HUDEP-2 (cell line): ENCODE data around the gene HOXC6.

Source experiments
- DNase-seq, 76 experiments: peaks; one replicate each; lab custom pipeline; 2025; ENCODE audit not compliant: unreplicated experiment in 76 of 76; lab: John Stamatoyannopoulos, UW

The HOXC6 gene

DNA sequence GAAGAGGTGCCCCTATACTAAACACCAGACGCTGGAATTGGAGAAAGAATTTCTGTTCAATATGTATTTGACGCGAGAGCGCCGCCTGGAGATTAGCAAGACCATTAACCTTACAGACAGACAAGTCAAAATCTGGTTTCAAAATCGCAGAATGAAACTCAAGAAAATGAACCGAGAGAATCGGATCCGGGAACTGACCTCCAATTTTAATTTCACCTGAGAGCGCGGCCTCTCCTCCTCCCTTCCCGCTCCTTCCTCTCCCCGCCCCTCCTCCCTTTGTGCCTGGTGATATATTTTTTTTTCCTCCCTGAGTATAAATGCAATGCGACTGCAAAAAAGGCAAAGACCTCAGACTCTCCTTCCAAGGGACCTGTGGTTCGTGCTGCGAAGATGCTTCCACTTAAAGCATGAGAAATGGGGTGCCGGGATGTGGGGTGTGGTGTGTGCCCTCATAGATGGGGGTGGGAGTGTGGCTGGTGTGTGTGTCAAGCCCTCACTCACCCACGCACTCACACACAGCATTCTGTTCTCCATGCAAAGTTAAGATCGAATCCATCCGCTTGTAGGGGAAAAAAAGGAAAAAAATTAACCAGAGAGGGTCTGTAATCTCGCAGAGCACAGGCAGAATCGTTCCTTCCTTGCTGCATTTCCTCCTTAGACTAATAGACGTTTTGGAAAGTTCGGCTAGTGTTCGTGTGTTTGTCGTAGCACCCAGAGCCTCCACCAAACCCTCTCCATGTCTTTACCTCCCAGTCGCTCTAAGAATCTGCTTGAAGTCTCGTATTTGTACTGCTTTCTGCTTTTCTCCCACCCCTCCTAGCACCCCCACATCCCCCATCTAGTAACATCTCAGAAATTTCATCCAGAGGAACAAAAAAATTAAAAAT is 38.8 kb upstream of the HOXC6 start:
- DNase-seq, result peak in 21 of 76 experiments; percentile 3 to 40 (median 17)

DNA sequence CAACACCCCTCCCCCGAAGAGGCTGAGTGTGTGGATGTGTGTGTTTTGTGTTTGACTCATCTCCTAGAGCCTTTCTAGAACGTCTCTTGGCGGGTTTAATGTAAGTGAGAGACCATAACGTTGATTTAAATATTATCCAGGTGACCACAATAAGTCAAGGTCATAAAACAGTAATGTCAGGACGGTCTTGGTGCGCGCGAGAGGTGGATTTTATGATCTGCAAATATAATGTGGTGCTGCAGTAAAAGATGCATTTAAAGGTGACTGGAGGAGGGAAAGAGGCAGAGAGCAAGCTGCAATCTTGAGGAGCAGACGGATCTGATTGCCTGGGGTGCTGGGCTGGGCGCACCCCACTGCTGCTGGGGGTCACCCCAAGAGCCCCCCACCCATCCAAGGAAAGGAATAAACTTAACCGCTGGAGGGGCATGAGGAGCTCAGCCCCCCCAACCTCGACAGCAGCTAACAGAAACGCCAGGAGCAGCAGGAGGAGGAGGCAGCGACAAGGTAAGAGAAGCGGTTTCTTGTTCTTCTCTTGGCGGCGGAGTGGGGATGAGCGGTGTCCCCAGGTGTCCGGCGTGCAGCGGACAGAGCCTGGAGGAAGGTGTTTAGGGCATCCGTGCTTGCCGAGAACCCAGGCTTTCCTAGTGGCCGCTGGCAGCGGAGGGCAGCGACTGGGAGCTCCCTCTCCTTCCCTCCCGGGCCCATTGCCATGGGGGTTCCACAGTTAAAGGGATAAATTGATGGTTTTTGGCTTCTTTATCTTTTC is 37.7 kb upstream of the HOXC6 start:
- DNase-seq, result no peak

DNA sequence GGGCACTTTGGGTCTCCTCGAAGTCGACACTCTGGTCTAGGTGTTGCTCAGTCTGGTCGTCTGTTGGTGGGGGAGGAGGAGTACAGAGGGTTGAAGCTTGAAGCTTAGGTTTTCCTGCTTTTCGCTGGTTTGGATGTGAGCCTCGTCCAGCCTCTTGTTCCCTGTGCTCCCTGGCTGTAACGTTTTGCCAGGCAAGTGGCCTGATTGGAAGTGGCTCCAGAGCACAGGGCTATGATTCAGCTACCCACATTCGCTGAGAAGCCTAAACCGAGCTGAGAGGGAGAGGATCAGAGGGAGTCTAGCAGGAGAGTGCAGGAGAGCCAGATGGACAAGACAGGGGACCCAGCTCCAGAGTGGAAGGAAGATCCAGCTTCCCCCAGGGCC is 37.2 kb upstream of the HOXC6 start:
- no peak for DNase-seq

DNA sequence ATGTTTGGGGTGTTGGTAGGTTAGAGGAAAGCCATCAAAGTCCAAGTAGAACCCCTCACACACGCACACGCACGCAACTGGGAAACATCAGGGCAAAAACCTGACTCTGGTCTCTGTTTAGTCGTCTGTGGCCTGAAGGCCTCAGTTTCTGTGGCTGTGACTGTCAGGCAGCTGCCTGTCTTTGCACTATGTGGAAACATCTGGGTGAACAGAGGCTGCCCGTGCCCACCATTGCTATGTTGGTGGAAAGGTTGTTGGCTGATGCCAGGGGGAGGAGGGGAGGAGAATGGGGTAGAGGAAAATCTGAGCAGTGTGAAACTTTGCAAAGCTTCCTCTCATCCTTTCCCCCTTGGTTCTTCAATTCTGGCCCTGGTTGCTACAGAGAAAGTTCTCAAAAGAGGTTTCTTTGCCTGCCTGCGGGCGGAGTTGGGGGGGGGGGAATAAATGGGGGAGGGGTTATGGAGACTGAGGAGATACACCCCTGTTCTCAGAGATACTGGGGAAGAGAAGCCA is 35.8 kb upstream of the HOXC6 start:
- DNase-seq, result no peak

DNA sequence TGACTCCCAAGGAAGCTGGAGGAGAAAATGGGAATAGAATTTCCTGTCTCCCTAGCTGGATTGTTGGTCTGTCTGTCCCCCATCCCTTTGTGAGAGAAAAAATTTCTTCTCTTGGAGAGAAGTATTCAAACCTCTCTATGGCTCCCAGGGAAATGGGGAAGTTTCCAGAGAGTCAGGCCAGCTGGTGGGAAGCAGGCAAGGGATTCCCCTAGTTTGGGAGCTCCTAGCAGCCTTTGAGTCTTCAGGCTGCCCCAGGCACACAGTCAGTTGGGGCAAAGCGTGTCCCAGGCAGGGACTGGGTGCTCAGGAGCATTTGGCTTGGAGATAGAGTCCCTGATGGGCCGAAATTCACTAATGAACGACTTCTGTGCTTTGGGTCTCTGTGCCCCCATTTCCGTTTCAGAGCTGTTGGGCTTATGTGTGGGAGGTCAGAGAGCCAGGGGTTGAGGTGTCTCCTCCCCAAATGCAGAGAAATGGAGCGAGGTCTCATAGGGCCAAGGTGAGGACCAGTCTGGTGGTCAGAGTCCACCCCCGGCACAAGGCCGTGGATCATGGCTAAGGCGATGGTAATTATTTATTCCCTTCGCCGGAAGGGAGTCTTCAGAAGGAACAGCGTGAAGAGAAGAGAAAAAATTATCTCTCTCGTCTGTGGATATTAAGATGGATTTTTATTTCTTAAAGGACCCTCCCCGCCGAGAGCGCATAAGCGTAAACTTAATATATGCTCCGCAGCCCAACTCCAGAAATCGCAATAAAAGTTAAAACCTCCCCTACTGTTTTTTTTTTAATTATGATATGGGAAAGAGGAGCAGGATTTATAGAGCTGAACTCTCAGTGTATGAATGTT is 34.9 kb upstream of the HOXC6 start:
- no peak for DNase-seq

DNA sequence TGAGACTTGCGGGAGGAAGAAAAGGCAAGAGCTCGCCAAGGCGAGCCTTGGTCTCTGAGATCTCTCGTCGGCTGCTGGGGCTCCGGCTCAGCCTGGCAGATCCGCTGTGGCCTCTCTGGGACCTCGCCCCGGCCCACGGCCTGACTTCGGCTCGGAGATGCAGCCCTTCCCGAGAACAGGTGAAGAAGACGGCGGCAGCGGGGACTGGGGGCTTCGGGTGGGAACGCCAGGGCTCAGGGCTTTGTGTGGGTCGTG is 34.3 kb upstream of the HOXC6 start:
- no peak for DNase-seq

DNA sequence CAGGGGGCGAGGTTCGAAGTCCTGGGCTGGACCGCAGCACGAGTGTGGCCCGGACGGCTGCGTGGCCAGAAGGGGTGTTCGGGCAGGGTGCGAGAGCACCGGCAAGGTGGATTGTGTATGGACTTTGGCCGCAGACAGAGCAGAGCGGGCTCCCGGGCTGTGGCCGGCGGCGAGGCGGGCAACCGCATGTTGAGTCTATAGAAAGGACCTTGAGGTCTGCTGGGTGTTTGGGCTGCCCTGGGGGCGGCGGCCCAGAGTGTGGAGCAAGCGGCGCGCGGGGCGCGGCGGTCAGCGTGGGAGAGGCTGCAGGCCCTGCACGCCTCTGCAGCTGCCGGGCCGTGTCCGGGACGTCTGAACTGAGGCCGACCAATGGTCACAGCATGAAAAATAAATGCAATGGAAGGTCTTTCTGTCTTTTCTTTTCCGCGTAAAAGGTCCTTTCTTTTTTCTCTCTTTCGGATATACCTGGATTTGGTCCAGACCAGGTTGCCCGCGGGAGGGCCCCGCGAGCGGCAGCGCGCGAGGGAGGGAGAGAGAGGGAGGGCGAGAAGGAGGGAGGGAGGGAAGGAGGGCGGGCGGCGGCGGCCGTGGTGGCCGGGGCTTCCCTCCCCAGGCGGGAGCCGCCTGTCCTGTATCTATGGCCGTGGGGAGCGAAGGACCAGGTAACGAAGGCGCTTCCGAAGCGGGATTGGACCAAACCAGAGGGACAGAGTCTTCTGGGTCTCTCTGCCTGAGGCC is 33.8 kb upstream of the HOXC6 start:
- DNase-seq, result no peak

DNA sequence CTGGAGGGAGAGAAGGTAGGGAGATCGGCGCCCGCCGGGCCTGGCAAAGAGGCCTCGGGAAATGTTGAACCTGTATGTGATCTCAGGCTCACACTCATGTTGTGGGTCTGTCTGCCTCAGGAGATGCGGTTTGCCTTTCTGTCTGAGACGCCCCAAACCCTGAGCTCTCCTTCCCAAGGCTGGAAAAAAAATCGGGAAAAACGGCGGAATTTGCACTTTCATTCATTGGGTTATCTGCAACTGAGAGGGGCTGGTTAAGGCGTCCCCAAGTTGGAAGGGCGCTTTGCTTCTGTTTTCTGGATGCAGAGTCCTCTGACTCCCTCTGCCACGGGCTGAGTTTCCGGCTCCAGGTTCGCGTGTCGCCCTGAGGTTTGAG is 33.2 kb upstream of the HOXC6 start:
- no peak for DNase-seq

DNA sequence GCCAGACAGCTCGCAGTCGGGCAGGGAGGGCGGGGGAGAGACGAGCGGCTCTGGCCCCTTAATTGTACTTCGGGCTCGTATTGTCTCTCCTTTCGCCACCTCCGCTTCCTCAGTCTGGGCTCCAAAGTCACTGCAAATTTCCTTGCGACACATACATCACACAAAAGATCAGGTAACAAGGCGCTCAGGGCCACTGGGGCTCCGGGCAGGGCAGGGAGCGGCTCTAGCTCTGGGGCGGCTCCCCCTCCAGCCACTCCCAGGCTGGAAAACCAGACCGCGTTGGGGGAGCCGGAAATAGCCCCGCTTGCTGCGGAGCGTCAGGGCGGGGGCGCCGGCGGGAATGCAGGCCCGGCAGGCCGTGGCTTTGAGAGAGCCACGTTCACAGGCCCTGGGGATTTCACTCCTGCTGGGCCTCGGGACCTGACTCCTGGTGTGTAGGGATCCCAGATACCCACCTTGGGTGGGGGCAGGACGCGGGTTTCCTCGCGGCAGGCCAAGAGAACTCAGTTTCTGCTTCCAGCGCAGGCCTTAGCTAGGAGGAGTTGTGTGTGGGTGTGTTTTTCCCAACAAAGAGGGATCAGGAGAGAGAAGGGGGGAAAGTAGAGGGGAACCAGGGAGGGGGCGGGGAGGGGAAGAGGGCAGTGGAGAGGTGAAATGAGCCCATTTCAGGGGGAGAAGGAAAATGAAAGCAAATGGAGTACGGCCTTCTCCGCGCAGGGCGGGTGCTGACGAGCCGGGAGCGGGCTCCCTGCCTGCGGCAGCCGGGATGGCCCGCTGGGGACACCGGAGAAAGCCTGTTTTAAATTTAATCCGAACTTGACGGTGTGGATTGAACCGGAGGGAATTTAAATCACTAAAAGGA is 32.6 kb upstream of the HOXC6 start:
- DNase-seq, result no peak

DNA sequence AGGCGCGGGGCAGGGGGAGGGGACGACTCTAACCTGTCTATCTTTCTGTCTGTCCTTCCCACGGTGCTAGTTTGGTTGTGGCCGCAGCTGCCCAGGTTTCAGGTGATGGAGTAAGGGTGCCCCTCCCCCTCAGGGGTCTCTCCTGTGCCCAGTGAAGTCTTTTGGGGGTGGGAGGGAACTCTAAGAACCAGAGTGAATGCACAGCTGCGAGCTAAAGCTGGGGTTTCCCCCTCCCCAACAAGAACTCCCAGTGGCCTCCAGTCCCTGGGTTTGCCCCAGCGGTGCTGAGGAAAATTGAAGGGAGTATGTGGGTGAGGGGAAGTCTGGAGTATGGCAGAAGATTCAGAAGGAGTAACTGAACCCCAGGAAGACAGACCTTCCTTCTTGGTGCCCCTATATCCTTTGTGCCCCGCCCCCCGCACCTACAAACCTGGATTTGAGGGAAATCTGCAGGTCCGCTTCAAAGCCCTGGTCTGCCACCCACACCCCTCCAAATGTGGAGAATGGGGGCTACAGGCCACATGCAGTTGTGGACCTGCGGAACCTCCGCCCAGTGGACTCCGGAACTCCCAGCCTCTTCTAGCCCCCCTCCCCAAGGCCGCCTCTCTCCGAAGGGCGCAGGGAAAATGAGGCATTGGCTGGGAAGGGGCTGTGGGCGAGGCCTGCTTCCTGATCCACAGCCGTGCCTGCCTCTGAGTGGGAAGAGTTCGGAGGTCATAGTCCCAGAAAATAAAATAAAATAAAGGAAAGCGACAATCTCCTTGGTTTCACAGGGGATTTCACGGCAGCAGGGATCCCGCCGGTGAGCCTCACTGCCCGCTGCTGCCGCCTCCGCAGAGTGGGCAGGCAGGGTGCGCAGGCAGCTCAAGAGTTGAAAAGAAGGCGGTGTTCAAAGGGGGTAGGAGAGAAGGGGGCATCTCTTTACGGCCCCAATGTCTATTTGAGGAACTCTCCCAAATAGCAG is 31.7 kb upstream of the HOXC6 start:
- no peak for DNase-seq

DNA sequence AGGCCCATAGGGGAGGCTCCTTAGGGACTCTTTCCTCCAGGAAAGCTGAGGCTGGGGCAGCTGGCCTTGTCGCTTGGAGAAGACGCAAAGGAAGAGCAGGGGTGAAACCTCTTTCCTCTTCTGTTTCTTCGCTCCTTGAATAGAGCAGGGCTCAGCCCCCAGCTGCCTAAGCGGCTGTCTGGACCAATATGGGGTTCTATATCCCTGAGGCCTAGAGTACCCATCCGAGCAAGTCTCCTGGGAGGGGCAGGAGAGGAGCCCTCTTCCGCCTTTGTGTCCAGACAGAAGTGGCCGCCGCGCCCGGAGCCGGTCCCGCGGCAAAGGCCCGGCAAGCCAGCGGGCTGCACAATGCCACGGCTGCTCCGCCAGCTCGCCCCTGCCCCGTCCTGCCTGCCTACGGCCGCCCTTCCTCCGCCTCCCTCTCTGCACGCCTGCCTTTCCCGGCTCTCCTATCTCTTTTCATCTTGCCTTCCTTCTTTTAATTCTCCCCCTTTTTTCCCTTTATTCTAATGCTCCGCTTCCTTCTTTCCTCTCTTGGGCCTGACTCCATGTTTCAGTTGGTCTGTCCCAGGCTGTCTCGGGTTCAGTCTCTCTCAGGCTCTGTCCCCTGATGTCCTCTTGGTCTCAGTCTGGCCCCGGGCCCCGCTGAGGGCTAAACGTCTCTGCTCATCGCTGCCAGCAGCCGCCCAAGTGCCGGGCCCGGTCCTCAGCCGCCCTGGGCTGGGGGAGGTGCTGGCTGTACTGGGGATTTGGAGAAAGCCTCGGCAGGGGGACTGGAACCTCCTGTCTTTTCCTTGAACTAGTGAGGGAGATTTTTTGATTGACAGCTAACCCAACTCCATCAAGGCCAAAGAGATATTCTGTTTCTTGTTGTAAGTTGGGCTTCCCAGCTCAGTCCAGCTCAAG is 30.8 kb upstream of the HOXC6 start:
- no peak for DNase-seq

DNA sequence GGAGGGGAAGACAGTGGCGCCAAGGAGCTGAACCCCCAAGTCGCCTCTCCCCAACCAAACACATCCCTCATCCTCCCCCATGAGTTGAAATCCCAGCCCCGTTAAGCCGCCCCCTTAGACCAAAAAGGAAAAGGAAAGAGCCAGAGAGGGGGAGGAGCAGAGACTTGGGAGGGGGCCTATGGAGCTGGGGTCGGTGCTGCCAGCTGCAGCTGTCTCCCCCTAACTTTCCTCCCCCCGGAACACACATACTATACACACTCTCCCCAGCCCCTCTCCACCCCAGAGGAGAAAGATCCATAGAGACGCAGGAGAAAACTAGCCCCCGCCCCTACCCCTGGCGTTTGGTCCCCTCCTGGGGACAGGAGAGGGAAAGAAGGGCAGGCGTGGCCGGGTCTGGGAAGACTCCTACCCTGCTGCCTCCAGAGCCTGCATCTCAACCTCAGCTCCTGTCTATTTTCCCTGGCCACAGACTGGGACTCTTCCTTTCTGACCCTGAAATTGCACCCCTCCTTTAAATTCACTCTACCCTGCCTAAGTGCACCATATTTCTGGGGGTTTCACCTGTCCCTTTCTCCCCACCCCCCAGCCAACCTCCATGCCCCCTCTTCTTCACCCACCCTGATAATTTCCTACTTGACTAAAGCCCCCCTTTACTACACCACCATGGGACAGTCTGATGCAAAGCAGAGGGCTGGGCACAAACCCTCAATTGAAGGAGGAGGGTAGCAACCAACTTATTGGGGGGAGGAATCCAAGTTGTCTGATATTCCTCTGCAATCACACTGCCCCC is 29.9 kb upstream of the HOXC6 start:
- no peak for DNase-seq

DNA sequence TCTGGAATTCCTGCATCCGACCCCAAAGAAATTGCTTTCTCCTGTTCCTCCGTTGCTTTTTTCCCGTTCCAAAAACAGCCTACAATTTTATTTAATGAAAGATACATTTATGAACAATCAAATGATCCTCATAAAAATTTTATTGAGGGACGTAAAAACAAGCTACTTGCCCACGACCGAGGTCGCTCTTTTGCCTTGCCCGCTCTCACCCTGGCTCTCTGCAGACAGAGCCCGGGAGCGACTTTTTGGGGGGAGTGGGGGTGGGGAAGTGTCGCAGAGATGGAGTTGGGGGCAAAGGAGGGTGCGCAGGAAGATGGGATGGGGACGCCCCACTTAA is 29.4 kb upstream of the HOXC6 start:
- DNase-seq, result no peak

DNA sequence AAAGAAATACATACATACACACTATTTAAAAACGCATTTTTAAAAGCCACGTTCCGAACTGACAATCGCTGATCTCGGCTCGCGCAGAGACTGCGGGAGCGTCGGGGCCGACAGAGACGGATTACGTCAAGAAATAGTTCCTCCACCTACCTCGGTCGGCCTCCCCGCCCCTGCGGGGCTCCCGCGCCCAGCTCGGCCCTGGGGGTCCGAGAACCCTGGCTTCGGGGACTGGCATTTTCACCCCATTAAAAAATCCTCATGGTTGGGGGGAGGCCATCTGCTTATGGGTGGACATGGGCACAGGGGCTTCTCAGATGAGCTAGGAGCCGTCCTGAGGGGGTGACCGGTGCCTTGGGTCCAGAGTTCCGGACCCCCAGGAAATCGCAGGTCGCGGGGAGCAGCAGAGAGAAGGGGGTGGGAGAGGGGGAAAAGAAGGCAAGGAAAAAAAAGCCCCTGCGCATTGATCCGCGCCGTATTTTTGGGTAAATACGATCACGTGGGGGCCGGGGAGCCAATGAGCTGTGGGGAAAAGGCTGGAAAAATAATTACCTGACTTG is 28.6 kb upstream of the HOXC6 start:
- DNase-seq, result peak in 16 of 76 experiments; percentile 6 to 34 (median 16)

DNA sequence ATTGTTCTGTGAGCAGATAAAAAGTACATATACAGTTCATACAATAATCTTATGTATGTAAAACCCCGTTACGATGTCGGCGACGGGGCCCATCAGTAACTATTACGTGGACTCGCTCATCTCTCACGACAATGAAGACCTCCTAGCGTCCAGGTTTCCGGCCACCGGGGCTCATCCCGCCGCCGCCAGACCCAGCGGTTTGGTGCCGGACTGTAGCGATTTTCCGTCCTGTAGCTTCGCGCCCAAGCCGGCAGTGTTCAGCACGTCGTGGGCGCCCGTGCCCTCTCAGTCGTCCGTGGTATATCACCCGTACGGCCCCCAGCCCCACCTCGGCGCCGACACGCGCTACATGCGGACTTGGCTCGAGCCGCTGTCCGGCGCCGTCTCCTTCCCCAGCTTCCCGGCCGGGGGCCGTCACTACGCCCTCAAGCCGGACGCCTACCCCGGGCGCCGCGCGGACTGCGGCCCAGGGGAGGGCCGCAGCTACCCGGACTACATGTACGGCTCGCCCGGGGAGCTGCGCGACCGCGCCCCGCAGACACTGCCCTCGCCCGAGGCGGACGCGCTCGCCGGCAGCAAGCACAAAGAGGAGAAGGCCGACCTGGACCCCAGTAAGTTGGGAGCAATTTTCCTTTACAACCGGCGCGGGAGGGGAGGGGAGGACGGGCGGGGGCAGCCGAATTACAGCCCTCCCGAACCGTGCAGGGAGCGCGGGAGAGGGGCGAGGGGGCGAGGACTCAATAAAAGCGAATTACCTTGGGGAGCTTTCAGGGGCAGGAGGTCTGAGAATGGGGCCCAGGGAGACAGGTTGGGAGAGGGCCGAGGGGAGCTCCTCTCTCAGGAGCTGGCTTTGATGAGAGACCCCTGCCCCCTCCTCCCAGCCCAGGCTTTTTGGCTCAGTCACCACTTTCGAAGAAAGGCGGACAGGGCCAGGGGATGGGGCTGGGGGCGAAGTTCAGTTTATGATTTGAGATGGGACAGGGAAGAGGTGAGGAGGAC is 27.8 kb upstream of the HOXC6 start, which contains the start of gene HOXC9:
TSS of gene HOXC9 (plus strand) at position 46 of the 999 bp plus-strand sequence. CDS start at position 74, 28 bp downstream.
- DNase-seq, result no peak
